HepG2 (cell line): ENCODE measurements around the gene CD58. TPM values are rescaled to one million over a fixed set of nuclear protein-coding genes. Genes with fewer than 3 reads are reported as not detected.
A peak's percentile ranks its signal among the peaks of the same experiment; 100 is the strongest.

Experiments used
- BCLAF1 ChIP-seq: fragments of 450-650 bp; IDR thresholded peaks from 2 replicates; pipeline ENCODE4 v1.6.1; 2017; ENCODE audit warnings: mild to moderate bottlenecking
- CENPX ChIP-seq: sonication (generic); formaldehyde crosslinking; IDR thresholded peaks from 2 replicates; pipeline ENCODE4 v1.9.0; 2021; ENCODE audit warnings: mild to moderate bottlenecking, missing genetic modification reagents, moderate library complexity
- ELF3 ChIP-seq: IDR thresholded peaks from 2 replicates; pipeline ENCODE4 v1.6.1; 2016; ENCODE audit warnings: missing genetic modification reagents, missing compliant biosample characterization
- FOXK2 ChIP-seq: fragments of 450-650 bp; IDR thresholded peaks from 2 replicates; pipeline ENCODE4 v1.6.1; 2016
- NCOA1 ChIP-seq: sonication (generic); formaldehyde crosslinking; IDR thresholded peaks from 2 replicates; pipeline ENCODE4 v1.9.0; 2021; ENCODE audit warnings: missing genetic modification reagents
- NFKB2 ChIP-seq: sonication (generic); formaldehyde crosslinking; IDR thresholded peaks from 2 replicates; pipeline ENCODE4 v1.4.0; 2020; ENCODE audit warnings: missing genetic modification reagents, borderline replicate concordance
- NFKBIZ ChIP-seq: IDR thresholded peaks from 2 replicates; pipeline ENCODE4 v1.6.1; 2018; ENCODE audit warnings: missing genetic modification reagents, missing compliant biosample characterization
- POLR2AphosphoS2 ChIP-seq: IDR thresholded peaks from 2 replicates; pipeline ENCODE4 v1.6.1; 2011; ENCODE audit warnings: low read depth, low read length, improper control_type of control experiment
- RAD51 ChIP-seq: fragments of 450-650 bp; IDR thresholded peaks from 2 replicates; pipeline ENCODE4 v1.6.1; 2016; ENCODE audit warnings: borderline replicate concordance
- ZNF225 ChIP-seq: sonication (generic); formaldehyde crosslinking; IDR thresholded peaks from 2 replicates; pipeline ENCODE4 v1.4.0; 2020; ENCODE audit warnings: mild to moderate bottlenecking, missing genetic modification reagents
- ZNF3 ChIP-seq: IDR thresholded peaks from 2 replicates; pipeline ENCODE4 v1.7.0; 2017; ENCODE audit warnings: inconsistent platforms
- ZNF350 ChIP-seq: sonication (generic); formaldehyde crosslinking; IDR thresholded peaks from 2 replicates; pipeline ENCODE4 v1.4.0; 2020; ENCODE audit warnings: mild to moderate bottlenecking, low read depth, missing genetic modification reagents, borderline replicate concordance
- ZNF367 ChIP-seq: sonication (generic); formaldehyde crosslinking; IDR thresholded peaks from 2 replicates; pipeline ENCODE4 v1.4.0; 2020; ENCODE audit warnings: missing genetic modification reagents, borderline replicate concordance
- ZNF446 ChIP-seq: sonication (generic); formaldehyde crosslinking; IDR thresholded peaks from 2 replicates; pipeline ENCODE4 v1.5.0; 2020; ENCODE audit warnings: mild to moderate bottlenecking, missing genetic modification reagents
- ZNF563 ChIP-seq: sonication (generic); formaldehyde crosslinking; IDR thresholded peaks from 2 replicates; pipeline ENCODE4 v1.8.0; 2022; ENCODE audit warnings: mild to moderate bottlenecking, moderate library complexity, missing genetic modification reagents
- ZNF572 ChIP-seq: sonication (generic); formaldehyde crosslinking; IDR thresholded peaks from 2 replicates; pipeline ENCODE4 v1.5.1; 2020; ENCODE audit warnings: mild to moderate bottlenecking, missing genetic modification reagents
- ZNF674 ChIP-seq: sonication (generic); formaldehyde crosslinking; IDR thresholded peaks from 2 replicates; pipeline ENCODE4 v1.5.0; 2020; ENCODE audit warnings: low read depth, mild to moderate bottlenecking, missing genetic modification reagents
- ZNF761 ChIP-seq: sonication (generic); formaldehyde crosslinking; conservative IDR thresholded peaks from 2 replicates; pipeline ENCODE4 v1.4.0; 2020; ENCODE audit warnings: mild to moderate bottlenecking, missing genetic modification reagents
- ZNF772 ChIP-seq: sonication (generic); formaldehyde crosslinking; IDR thresholded peaks from 2 replicates; pipeline ENCODE4 v1.5.0; 2020; ENCODE audit warnings: mild to moderate bottlenecking, missing genetic modification reagents
- ZNF781 ChIP-seq: sonication (generic); formaldehyde crosslinking; IDR thresholded peaks from 2 replicates; pipeline ENCODE4 v1.5.1; 2020; ENCODE audit warnings: borderline replicate concordance, mild to moderate bottlenecking, missing genetic modification reagents; ENCODE audit errors: not compliant biosample characterization
- ZNF839 ChIP-seq: sonication (generic); formaldehyde crosslinking; IDR thresholded peaks from 2 replicates; pipeline ENCODE4 v1.4.0; 2020; ENCODE audit warnings: missing genetic modification reagents, mild to moderate bottlenecking, borderline replicate concordance
- ZUFSP ChIP-seq: sonication (generic); formaldehyde crosslinking; IDR thresholded peaks from 2 replicates; pipeline ENCODE4 v1.9.0; 2021; ENCODE audit warnings: missing genetic modification reagents, mild to moderate bottlenecking, borderline replicate concordance
- ZXDC ChIP-seq: sonication (generic); formaldehyde crosslinking; IDR thresholded peaks from 2 replicates; pipeline ENCODE4 v1.5.0; 2020; ENCODE audit warnings: mild to moderate bottlenecking, missing genetic modification reagents
- polyA plus RNA-seq, 8 experiments: library from polyadenylated mRNA; depleted of rRNA in 3 of 8; stranded (reverse) in 7 of 8; unstranded in 1 of 8; fragments of >200 nt; fragmentation: Illumina TruSeq in 4 of 8; extraction: Trizol in 4 of 8; gene quantifications; 2 replicates each; pipeline versions ENCODE4 v1.2.1 to v1.2.3, GENCODE V29; 2011 to 2016; ENCODE audit warnings: low read depth in 4 of 8, missing spikeins in 1 of 8, mixed read lengths in 1 of 8; ENCODE audit not compliant: insufficient read depth in 1 of 8
- total RNA-seq, 5 experiments: library from RNA; depleted of rRNA; stranded (reverse); fragments of >200 nt; fragmentation: Illumina TruSeq; extraction: Trizol; gene quantifications; 2 replicates each; pipeline ENCODE4 v1.2.3, GENCODE V29; 2016; ENCODE audit warnings: low read depth in 1 of 5

CD58 gene
- total and polyA plus RNA-seq, 2 of the 13 experiments (the other 11 are each of a cell fraction or from before 2014, with no cell fraction given) = 9.4 to 13.5 TPM

- TF ChIP-seq BCLAF1 = no peak
- peak; percentile 61 for TF ChIP-seq ELF3 (CRISPR knock-in tag)
- no peak for TF ChIP-seq CENPX (CRISPR knock-in tag)
- TF ChIP-seq ZNF781 (CRISPR knock-in tag) = peak; percentile 89
- TF ChIP-seq FOXK2 = 0 out of 2 replicates have a peak, but pooled peaks have one; percentile 28
- TF ChIP-seq NFKBIZ = 0 out of 2 replicates have a peak, but pooled peaks have one; percentile 59
- no peak for TF ChIP-seq ZNF563 (CRISPR knock-in tag)
- no peak for TF ChIP-seq ZNF446 (CRISPR knock-in tag)
- TF ChIP-seq NCOA1 = no peak
- no peak for TF ChIP-seq ZNF3 (CRISPR knock-in tag)
- TF ChIP-seq ZNF674 = no peak
- TF ChIP-seq POLR2AphosphoS2 = no peak
- peak; percentile 83 for TF ChIP-seq ZNF772 (CRISPR knock-in tag)
- TF ChIP-seq ZNF225 = 0 out of 2 replicates have a peak, but pooled peaks have one; percentile 6
- no peak for TF ChIP-seq ZUFSP (CRISPR knock-in tag)
- TF ChIP-seq ZNF572 (CRISPR knock-in tag) = no peak
- TF ChIP-seq NFKB2 = no peak; the same call in 1 of the 2 replicates
- TF ChIP-seq ZNF839 = no peak; the same call in 1 of the 2 replicates
- TF ChIP-seq ZNF761 (CRISPR knock-in tag) = peak; percentile 72; the same call in 1 of the 2 replicates
- no peak for TF ChIP-seq RAD51
- TF ChIP-seq ZXDC (CRISPR knock-in tag) = peak; percentile 72; the same call in 1 of the 2 replicates
- TF ChIP-seq ZNF350 (CRISPR knock-in tag) = peak; percentile 97; the same call in 1 of the 2 replicates
- TF ChIP-seq ZNF367 (CRISPR knock-in tag) = no peak
These were observed 95.6 kb downstream of the CD58 start (continued) for GRCh38 chr1:116474921-116475849.
